Measurements from ENCODE around the gene CDH4. TPM values are rescaled to one million over a fixed set of nuclear protein-coding genes. Genes with fewer than 3 reads are reported as not detected.

The CDH4 gene
- total RNA-seq, 1 experiment from 2014 or later, result 5.3 TPM

GRCh38 chr20:61919675-61920365 is 667.8 kb downstream of the CDH4 start:
- ATAC-seq, result no peak
- ChIA-PET POLR2A (no interaction called here), CTCF (no interaction called here)
- H3K4me3 Mint-ChIP-seq, result no peak overlapping the region
- H3K9me3 Mint-ChIP-seq, result no peaks in the 10 kb centered on the region
- TF ChIP-seq RORB (CRISPR knock-in tag; IDR thresholded peaks at IDR 0.05) (no peak), HMGA2 (CRISPR knock-in tag; IDR thresholded peaks at IDR 0.05) (no peak), AR (CRISPR knock-in tag; IDR thresholded peaks at IDR 0.05) (no peak), TEAD4 (CRISPR knock-in tag; IDR thresholded peaks at IDR 0.05) (no peak), ZNF219 (CRISPR knock-in tag; IDR thresholded peaks at IDR 0.05; ENCODE audit: borderline replicate concordance) (no peak), ERG (CRISPR knock-in tag; IDR thresholded peaks at IDR 0.05) (no peak), ATF3 (CRISPR knock-in tag; conservative IDR thresholded peaks at IDR 0.05) (no peak), ZNF281 (CRISPR knock-in tag; IDR thresholded peaks at IDR 0.05) (no peak), ZMAT4 (CRISPR knock-in tag; IDR thresholded peaks at IDR 0.05) (no peak), PREB (CRISPR knock-in tag; IDR thresholded peaks at IDR 0.05; ENCODE audit: borderline replicate concordance) (no peak), CBFB (CRISPR knock-in tag; IDR thresholded peaks at IDR 0.05; ENCODE audit: low read depth) (no peak), ZNF396 (CRISPR knock-in tag; IDR thresholded peaks at IDR 0.05; ENCODE audit: borderline replicate concordance) (no peak), ZNF232 (CRISPR knock-in tag; IDR thresholded peaks at IDR 0.05) (no peak), STAT6 (CRISPR knock-in tag; conservative IDR thresholded peaks at IDR 0.05; ENCODE audit: low read depth) (no peak), ZSCAN18 (CRISPR knock-in tag; IDR thresholded peaks at IDR 0.05) (no peak), SMAD3 (CRISPR knock-in tag; IDR thresholded peaks at IDR 0.05; ENCODE audit: borderline replicate concordance) (no peak), NFATC4 (CRISPR knock-in tag; IDR thresholded peaks at IDR 0.05) (no peak), ZNF263 (CRISPR knock-in tag; IDR thresholded peaks at IDR 0.05; ENCODE audit: low read depth) (no peak), ZNF425 (CRISPR knock-in tag; conservative IDR thresholded peaks at IDR 0.05) (no peak), GABPB1 (CRISPR knock-in tag; IDR thresholded peaks at IDR 0.05) (no peak)
- no peaks in the 10 kb centered on the region for H3K36me3 Mint-ChIP-seq
- H3K27me3 Mint-ChIP-seq (ENCODE audit: low read depth), result no peaks in the 10 kb centered on the region; the same call in none of the 2 replicates
- H3K4me1 Mint-ChIP-seq, result no peaks in the 10 kb centered on the region
- no peak for DNase-seq (ENCODE audit: low spot score)
- H3K27ac Mint-ChIP-seq, result no peak overlapping the region
